Stimulated activated CD8-positive, alpha-beta memory T cell treated with anti-CD3 and anti-CD28 coated beads, Interleukin-4, amount 100 ng/mL, for 1 hour (primary cell): ENCODE results near the gene CCDC187.
"Not testable (repeated sequence)": the region's sequence is repeated elsewhere in the genome, so short reads cannot be mapped to it uniquely, and the experiment has no call there.

Experiments
- DNase-seq, 2 donors: peaks; one replicate each; pipeline ENCODE4 v3.0.0-alpha.2; 2020; ENCODE audit warnings: low read depth in 2 of 2, low spot score in 1 of 2

The CCDC187 gene

GRCh38 chr9:136242918-136243525 is 60.9 kb downstream of the CCDC187 start:
- DNase-seq, result no peak

GRCh38 chr9:136242248-136242647 is 61.6 kb downstream of the CCDC187 start:
- DNase-seq, result no peak

DNA sequence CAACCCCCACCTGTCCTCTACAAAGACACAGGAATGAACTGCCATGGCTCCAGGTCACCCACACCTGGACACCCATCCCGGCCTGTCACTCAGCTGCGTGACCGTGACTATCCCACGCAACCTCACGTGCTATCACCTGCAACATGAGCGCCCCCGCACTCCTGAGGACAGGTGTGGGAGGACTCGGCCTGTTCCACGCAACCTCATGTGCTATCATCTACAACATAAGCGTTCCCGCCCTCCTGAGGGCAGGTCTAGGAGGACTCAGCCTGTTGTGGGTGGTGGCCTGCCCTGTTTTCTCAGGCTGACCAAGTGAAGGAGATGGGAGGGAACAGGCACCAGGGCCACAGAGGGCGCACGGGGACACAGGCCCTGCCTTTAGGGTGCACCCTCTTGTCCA is 62.4 kb downstream of the CCDC187 start:
- DNase-seq, result no peak

DNA sequence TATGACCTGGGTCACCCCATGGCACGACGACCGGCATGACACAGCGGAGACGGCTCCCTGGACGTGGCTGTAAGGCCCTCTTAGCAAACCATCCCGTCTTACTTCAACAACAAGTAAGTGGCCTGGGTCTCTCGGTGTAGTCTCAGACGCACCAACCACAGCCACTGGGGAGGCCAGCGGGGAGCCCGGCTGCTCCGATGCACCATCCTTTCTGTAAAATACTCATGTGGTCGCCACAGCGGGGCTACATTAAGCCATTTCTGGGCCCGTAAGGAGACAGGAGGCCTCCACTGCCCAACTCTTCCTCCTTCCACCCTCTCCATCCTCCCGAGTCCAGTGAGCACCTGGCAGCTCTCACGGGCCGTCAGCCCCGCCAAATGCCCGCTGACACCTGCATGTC is 63.0 kb downstream of the CCDC187 start:
- DNase-seq, result no peak

- no peak for DNase-seq
These were observed 63.9 kb downstream of the CCDC187 start for GRCh38 chr9:136239983-136240330.

DNA sequence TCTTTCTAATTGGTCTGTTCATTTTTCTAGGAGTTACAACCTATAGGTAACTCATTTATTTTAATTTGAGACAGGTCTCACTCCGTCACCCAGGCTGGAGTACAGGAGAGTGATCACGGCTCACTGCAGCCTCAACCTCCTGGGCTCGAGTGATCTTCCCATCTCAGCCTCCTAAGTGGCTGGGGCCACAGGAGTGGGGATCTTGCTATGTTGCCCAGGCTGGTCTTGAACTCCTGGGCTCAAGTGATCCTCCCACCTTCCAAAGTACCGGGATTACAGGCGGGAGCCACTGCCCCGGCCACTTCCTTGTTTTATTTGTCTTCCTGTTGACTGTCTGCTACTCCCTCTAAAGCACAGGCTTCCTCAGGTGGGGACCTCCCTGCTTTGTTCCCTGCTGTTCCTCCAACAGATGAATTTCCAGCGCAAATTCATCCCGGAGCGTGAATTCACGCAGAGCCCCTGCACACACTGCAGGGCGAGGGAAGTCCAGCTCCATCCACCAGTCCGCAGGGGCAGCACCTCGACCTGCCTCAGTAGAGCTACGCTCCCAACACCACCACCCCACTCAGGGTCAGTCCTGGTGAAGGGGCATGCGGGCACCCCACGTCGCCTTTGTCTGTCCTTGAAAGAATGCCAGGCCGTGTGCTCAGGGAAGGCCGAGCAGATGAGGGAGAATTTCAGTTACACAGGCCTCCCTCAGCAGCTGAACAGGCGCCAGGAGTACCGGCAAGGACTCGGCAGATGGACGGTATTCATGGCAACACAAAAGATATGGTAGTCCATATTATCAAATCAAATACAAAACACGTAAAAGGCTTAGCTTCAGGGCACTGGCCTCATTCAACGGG is 64.5 kb downstream of the CCDC187 start:
- no peak for DNase-seq

- no peak for DNase-seq
These were observed 65.6 kb downstream of the CCDC187 start for GRCh38 chr9:136238342-136238732.

DNA sequence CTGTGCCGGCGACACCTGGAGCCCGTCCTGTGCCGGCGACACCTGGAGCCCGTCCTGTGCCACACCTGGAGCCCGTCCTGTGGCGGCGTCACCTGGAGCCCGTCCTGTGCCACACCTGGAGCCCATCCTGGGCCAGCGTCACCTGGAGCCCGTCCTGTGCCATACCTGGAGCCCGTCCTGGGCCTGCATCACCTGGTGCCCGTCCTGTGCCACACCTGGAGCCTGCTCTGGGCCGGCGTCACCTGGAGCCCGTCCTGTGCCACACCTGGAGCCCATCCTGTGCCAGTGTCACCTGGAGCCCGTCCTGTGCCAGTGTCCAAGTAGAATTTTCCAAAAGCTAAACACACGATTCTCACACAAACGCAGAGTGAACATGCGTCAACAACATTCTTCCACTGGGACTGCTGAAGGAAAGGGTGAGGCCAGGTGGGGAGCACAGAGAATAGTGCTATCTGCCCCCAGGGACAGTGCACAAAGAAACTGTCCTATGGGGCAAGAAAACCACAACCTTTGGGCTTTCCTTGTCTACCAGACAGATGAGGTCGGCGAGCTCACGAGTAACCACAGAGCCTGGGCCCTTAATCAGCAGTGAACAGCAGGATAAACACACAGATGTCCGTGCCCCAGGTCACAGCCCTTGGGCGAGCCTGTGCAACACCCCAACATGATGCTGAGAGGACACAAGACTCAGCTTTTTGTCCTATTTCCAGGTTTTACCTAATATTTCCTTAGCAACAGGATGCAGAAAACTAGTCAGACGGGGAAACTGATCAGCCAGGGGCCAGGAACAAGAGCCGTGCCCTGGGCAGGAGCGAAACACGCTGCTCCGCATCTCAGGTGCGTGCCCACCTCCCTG is 66.2 kb downstream of the CCDC187 start:
- DNase-seq, result no peak

GRCh38 chr9:136236471-136237410 is 67.2 kb downstream of the CCDC187 start:
- not testable (repeated sequence) for DNase-seq

DNA sequence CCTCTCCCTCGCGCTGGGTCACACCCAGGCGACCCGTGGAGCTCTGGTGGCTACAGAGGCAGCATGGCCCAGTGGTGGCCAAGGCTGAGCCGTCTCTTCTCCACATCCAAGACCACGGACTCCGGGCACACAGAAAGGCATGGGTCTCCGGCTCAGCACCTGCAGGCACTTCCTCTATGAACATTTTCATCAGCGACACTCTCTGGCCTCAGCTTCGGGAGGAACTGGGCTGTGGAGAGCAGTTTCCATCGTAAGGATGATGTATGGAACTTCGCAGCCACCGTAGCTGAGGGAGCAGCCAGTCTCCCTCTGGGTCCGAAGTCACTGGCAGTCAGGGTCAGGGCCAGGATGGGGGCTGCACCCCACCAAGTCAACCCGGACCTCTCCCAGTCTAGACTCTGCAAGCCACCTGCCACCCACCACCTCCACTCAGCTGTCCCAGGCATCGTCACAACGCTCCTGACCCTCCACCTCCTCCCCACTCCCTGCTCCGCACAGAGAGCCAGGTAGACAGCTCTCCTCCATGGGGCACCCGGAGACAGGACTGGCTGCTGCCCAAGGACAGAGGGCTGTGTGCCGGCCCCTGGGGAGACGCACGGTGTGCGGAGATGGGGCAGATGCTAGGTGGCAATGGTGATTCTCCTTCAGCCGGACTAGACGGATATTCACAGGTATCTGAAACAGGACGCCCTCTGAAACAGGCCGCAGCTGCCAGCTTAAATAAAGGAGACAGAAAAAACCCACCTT is 68.0 kb downstream of the CCDC187 start:
- DNase-seq, result no peak

GRCh38 chr9:136235171-136235570 is 68.7 kb downstream of the CCDC187 start:
- no peak for DNase-seq

GRCh38 chr9:136234597-136234996 is 69.3 kb downstream of the CCDC187 start:
- DNase-seq, result no peak

DNA sequence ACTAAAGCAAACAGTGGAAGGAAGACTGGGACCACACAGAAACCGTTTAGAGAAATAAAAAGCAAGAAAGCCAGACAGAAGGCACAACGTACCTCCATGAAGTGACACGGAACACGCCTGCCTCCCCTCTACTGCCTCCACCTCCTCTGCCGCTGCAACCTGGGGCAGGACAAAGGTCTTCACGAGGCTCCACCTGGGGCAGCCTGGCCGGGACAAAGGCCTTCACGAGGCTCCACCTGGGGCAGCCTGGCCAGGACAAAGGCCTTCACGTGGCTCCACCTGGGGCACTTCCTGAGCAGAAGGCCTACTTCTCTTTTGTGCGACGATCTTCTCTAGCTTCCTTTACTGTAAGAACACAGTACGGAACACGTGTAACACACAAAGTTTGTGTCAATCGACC is 70.0 kb downstream of the CCDC187 start:
- no peak for DNase-seq

DNA sequence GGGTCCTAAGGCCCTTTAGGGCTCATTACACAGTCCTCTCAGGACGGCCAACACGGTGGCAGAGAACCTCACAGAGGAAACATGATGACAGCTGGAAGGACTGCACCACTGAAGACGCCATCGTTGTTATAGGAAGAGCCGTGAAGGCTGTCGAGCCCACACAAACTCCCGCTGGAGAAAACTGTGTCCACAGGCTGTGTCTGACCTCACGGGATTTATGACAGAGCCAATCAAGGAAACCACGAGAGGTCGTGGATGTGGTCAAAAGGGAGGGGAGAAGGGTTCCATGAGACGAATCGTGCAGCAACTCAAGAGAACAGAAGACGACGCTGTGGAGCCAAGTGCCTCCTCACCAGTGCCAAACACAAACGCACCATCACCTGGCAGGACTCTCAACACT is 70.5 kb downstream of the CCDC187 start:
- no peak for DNase-seq

GRCh38 chr9:136232969-136233368 is 70.9 kb downstream of the CCDC187 start:
- DNase-seq, result no peak

GRCh38 chr9:136231478-136232297 is 72.2 kb downstream of the CCDC187 start:
- no peak for DNase-seq

DNA sequence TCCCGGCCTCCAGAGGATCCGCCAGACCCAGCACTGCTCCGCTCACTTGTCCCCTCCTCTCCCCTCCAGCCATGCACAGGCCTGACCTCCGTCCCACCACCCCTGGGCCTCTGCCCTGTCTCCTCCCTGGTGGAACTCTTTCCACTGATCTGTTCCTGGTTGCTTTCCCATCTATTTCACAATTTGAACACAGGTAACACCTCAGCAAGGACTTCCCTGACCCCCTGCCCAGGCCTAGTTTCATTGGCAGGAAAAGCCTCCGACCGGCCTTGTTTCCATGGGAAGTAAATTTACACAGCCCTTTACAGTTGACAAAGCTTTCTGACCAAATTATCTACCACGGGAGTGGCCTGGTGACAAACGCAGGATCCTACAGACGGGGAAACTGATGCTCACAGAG is 73.1 kb downstream of the CCDC187 start:
- DNase-seq, result no peak

DNA sequence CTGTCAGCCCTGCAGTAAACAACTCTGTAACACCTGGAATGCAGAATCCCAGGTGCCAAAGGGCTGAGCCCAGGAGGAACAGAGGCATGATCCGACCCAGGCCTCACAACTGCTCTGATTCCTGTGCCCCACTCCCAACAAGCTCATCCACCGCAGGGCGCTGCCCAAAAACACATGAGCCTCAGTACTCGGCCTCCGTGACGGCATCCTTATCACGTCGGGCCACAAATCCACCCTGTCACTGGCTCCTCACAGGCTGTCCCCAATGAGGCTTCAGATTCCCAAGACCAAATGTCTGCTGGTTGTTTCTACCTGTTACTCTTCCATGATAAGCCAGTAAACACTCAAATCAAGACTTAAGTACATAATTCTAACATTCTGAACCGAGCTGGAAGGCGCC is 73.5 kb downstream of the CCDC187 start:
- DNase-seq, result no peak
